DOHH2 (cell line): ENCODE results near the gene ITGB5.

ENCODE experiments used
- H3F3A ChIP-seq: fragments of 200-600 bp; sonication (generic), shearing (Covaris generic); 2 replicates; pipeline ENCODE4 v1.6.0; 2016; ENCODE audit warnings: antibody characterized with exemption, mild to moderate bottlenecking; ENCODE audit not compliant: control insufficient read depth, insufficient read depth
- H3K27ac ChIP-seq: fragments of 200-600 bp; sonication (generic); 2 replicates; pipeline ENCODE4 v1.5.1; 2014; ENCODE audit warnings: low read depth, mild to moderate bottlenecking, low read length, moderate library complexity
- H3K27me3 ChIP-seq: fragments of 200-600 bp; sonication (generic); 2 replicates; pipeline ENCODE4 v1.6.1; 2014; ENCODE audit warnings: mild to moderate bottlenecking, low read length, mixed read lengths; ENCODE audit not compliant: control insufficient read depth
- H3K36me3 ChIP-seq: fragments of 200-600 bp; sonication (generic); 2 replicates; pipeline ENCODE4 v1.6.1; 2014; ENCODE audit warnings: mild to moderate bottlenecking, low read length, moderate library complexity, mixed read lengths; ENCODE audit not compliant: control insufficient read depth
- H3K4me1 ChIP-seq: fragments of 200-600 bp; sonication (generic); 2 replicates; pipeline ENCODE4 v1.6.1; 2014; ENCODE audit warnings: mild to moderate bottlenecking, low read length, mixed read lengths; ENCODE audit not compliant: control insufficient read depth
- H3K4me2 ChIP-seq: fragments of 200-600 bp; sonication (generic); 2 replicates; pipeline ENCODE4 v1.6.0; 2014; ENCODE audit warnings: mild to moderate bottlenecking, low read length, moderate library complexity
- H3K4me3 ChIP-seq: fragments of 200-600 bp; sonication (generic); 2 replicates; pipeline ENCODE4 v1.5.1; 2014; ENCODE audit warnings: mild to moderate bottlenecking, low read length, mixed read lengths
- H3K79me2 ChIP-seq: fragments of 200-600 bp; sonication (generic); 2 replicates; pipeline ENCODE4 v1.6.1; 2014; ENCODE audit warnings: mild to moderate bottlenecking, low read length, mixed read lengths; ENCODE audit not compliant: control insufficient read depth
- H3K9me2 ChIP-seq: fragments of 200-600 bp; sonication (generic); replicated peaks from 2 replicates; pipeline ENCODE4 v1.6.1; 2014; ENCODE audit warnings: mild to moderate bottlenecking, low read length, mixed read lengths; ENCODE audit not compliant: control insufficient read depth
- H3K9me3 ChIP-seq: fragments of 200-600 bp; sonication (generic); 2 replicates; pipeline ENCODE4 v1.6.1; 2014; ENCODE audit warnings: antibody characterized with exemption, low read length, mixed read lengths; ENCODE audit not compliant: control insufficient read depth, insufficient read depth
- H4K20me1 ChIP-seq: fragments of 200-600 bp; sonication (generic); 2 replicates; pipeline ENCODE4 v1.6.0; 2014; ENCODE audit warnings: low read depth, mild to moderate bottlenecking, antibody characterized with exemption, low read length, moderate library complexity; ENCODE audit not compliant: control insufficient read depth, insufficient read depth
- EZH2phosphoT487 ChIP-seq: fragments of 200-600 bp; sonication (generic); IDR thresholded peaks from 2 replicates; pipeline ENCODE4 v1.6.1; 2017; ENCODE audit warnings: borderline replicate concordance, mild to moderate bottlenecking, antibody characterized with exemption, low read length, moderate library complexity, mixed read lengths
- TF ChIP-seq, protein P1 (sequence below): fragments of 200-600 bp; sonication (generic); IDR thresholded peaks from one replicate; pipeline ENCODE4 v1.5.1; 2014; ENCODE audit warnings: antibody characterized with exemption, mild to moderate bottlenecking, low read depth, low read length; ENCODE audit not compliant: poor library complexity, severe bottlenecking

ITGB5 gene

DNA sequence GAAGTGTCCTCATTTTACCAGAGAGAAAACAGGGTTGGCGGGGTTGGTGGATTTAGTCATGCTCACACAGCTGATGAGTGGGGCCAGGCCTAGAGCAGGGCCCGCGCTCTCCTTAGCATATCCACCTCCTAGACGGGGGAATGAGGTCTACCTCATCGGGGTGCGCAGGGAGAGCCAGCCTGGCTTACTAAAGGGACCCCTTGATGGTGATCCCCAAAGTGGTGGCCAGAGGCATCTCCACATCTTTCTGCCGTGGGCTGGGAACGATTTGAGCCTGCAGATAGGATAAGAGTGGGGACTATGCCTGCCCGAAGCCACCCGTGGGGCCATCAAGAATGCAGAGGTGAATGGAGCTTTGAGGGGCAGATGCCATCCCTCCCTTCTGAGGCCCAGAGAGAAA is 87.5 kb downstream of the ITGB5 start:
- H3K4me3 ChIP-seq, result no peak overlapping the region
- no peaks in the 10 kb centered on the region for H3K79me2 ChIP-seq
- H3K4me1 ChIP-seq, result no peaks in the 10 kb centered on the region
- no peaks in the 10 kb centered on the region for H3K27me3 ChIP-seq
- H3K36me3 ChIP-seq, result no peaks in the 10 kb centered on the region
- TF ChIP-seq EZH2phosphoT487, result no peak
- TF ChIP-seq, protein P1, sequence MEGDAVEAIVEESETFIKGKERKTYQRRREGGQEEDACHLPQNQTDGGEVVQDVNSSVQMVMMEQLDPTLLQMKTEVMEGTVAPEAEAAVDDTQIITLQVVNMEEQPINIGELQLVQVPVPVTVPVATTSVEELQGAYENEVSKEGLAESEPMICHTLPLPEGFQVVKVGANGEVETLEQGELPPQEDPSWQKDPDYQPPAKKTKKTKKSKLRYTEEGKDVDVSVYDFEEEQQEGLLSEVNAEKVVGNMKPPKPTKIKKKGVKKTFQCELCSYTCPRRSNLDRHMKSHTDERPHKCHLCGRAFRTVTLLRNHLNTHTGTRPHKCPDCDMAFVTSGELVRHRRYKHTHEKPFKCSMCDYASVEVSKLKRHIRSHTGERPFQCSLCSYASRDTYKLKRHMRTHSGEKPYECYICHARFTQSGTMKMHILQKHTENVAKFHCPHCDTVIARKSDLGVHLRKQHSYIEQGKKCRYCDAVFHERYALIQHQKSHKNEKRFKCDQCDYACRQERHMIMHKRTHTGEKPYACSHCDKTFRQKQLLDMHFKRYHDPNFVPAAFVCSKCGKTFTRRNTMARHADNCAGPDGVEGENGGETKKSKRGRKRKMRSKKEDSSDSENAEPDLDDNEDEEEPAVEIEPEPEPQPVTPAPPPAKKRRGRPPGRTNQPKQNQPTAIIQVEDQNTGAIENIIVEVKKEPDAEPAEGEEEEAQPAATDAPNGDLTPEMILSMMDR, result no peak
- no peak overlapping the region for H3K27ac ChIP-seq
- H4K20me1 ChIP-seq, result no peaks in the 10 kb centered on the region
- no peak overlapping the region for H3K4me2 ChIP-seq
- no peaks in the 10 kb centered on the region for H3K9me3 ChIP-seq
- H3F3A ChIP-seq, result no peaks in the 10 kb centered on the region
- no peaks in the 10 kb centered on the region for H3K9me2 ChIP-seq

DNA sequence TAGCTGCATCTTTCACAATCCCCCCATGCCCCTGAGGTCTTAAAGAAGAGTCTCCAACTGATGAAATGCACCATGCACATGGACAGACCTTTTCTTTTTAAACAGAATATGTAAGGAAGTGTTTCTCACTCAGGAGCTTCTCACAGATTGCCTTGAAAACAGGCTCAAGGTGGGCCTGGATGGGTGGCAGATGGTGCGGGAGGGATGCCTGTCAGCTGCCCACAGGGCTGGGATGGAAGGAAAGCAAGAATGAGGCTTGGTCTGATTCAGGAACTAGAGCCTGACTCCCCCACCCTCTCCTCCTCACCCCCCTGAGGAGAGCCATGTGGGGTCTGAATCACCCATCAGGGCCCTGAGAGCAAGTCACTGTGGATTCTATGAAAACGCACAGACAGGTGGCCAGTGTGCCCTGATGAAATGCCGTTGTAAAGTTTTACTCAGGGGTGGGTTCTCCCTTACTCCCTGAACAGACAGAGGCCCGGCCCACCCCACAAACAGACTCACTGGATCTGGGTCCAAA is 89.7 kb downstream of the ITGB5 start:
- Histone ChIP-seq H3K4me2 (no peak overlapping the region), H3K9me3 (no peaks in the 10 kb centered on the region)

DNA sequence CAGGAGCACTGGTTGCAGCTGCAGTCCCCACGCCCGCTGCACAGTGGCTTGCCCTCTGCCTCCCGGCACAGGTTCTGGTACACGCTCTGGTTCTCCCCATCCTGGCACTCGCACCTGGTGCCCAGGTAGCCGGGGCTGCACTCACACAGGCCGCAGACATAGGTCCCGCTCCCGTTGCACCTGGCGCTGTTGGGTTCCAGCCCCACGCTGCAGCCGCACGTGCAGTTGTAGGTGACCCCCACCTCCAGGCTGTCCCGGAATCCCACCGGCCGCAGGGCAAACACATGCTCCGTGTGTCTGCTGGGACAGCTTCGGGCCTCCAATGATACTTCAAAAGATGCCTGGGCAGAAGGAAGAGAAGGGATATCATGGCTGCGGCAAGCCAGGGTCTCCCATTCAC is 90.7 kb downstream of the ITGB5 start:
- no peaks in the 10 kb centered on the region for H3F3A ChIP-seq
- no peaks in the 10 kb centered on the region for H3K9me3 ChIP-seq
- H3K4me2 ChIP-seq, result no peak overlapping the region
- TF ChIP-seq, protein P1, result no peak
- no peak for TF ChIP-seq EZH2phosphoT487
- H3K27me3 ChIP-seq, result peaks cover 4% of the 10 kb centered on the region; the same call in 1 of the 2 replicates
- no peaks in the 10 kb centered on the region for H3K79me2 ChIP-seq
- no peaks in the 10 kb centered on the region for H3K9me2 ChIP-seq
- no peaks in the 10 kb centered on the region for H3K36me3 ChIP-seq
- H3K4me3 ChIP-seq, result no peak overlapping the region
- no peaks in the 10 kb centered on the region for H3K4me1 ChIP-seq
- H3K27ac ChIP-seq, result no peak overlapping the region
- no peaks in the 10 kb centered on the region for H4K20me1 ChIP-seq

More for the DNA sequence above, 89.7 kb downstream of the ITGB5 start:
- Histone ChIP-seq H3F3A (no peaks in the 10 kb centered on the region), H4K20me1 (no peaks in the 10 kb centered on the region), H3K79me2 (no peaks in the 10 kb centered on the region), H3K9me2 (no peaks in the 10 kb centered on the region), H3K4me3 (no peak overlapping the region), H3K27ac (no peak overlapping the region), H3K27me3 (no peaks in the 10 kb centered on the region), H3K4me1 (no peaks in the 10 kb centered on the region), H3K36me3 (no peaks in the 10 kb centered on the region)
- TF ChIP-seq, protein P1, result no peak
- no peak for TF ChIP-seq EZH2phosphoT487
